Left lung (tissue), 10 donors: Measurements from ENCODE around the gene DAAM2. TPM values are rescaled to one million over a fixed set of nuclear protein-coding genes. Genes with fewer than 3 reads are reported as not detected.

Experiments used
- ATAC-seq: fragments of 200-7000 bp; cut with Tn5 transposase; one replicate; pipeline ENCODE4 v1.9.1; 2020; ENCODE audit warnings: moderate library complexity
- DNase-seq, 4 donors: peaks; one replicate each; pipeline ENCODE4 v3.0.0-alpha.2; 2013 to 2020
- H3K27ac ChIP-seq, 2 donors: fragments of 200-600 bp; sonication (generic) in 1 of 2; one replicate each; pipeline versions ENCODE4 v1.5.0 to v1.8.0; 2020 to 2021
- H3K27me3 ChIP-seq, 2 donors: fragments of 200-600 bp; sonication (generic) in 1 of 2; one replicate each; pipeline versions ENCODE4 v1.5.0 to v1.8.0; 2020 to 2021
- H3K36me3 ChIP-seq, 2 donors: fragments of 200-600 bp; sonication (generic) in 1 of 2; one replicate each; pipeline versions ENCODE4 v1.5.0 to v1.8.0; 2020 to 2021
- H3K4me1 ChIP-seq, 2 donors: fragments of 200-600 bp; one replicate each; pipeline ENCODE4 v1.8.0; 2021
- H3K4me3 ChIP-seq, 2 donors: fragments of 200-600 bp; sonication (generic) in 1 of 2; one replicate each; pipeline versions ENCODE4 v1.5.0 to v1.8.0; 2020 to 2021; ENCODE audit warnings: mild to moderate bottlenecking in 1 of 2
- H3K9me3 ChIP-seq, 2 donors: fragments of 200-600 bp; sonication (generic) in 1 of 2; one replicate each; pipeline versions ENCODE4 v1.5.0 to v1.8.0; 2020 to 2021
- CTCF ChIP-seq, 2 donors: fragments of 200-600 bp; sonication (generic) in 1 of 2; IDR thresholded peaks; one replicate each; pipeline versions ENCODE4 v1.5.0 to v1.8.0; 2021; ENCODE audit warnings: antibody characterized with exemption in 2 of 2
- intact Hi-C, 2 donors: fragments of 100-400 bp; cut with DNase I; formaldehyde crosslinking; loops; one replicate each; pipeline versions ENCODE4 v1.11.2 to v1.14.2; 2022
- polyA plus RNA-seq, 6 donors: library from polyadenylated mRNA; unstranded; fragments of 120-200 nt; gene quantifications; one replicate each; pipeline ENCODE4 v1.2.1, GENCODE V29; 2013; ENCODE audit not compliant: insufficient read length in 6 of 6
- total RNA-seq, 2 donors: library from RNA; stranded (reverse); fragmentation: NEBNext Ultra II Directional; extraction: Animal tissue kit (Norgen Biotek cat#: 25700); gene quantifications; one replicate each; pipeline ENCODE4 v1.2.1, GENCODE V29; 2021
- donor health status: DM: no; HTN: yes; CAD: no.
- donor health status: DM: no; HTN: no; CAD: no.

The DAAM2 gene
- total and polyA plus RNA-seq, 8 donors: 28.8 to 67.6 (median 39.9) TPM

GRCh38 chr6:39906318-39906761 lies 114.2 kb downstream of the DAAM2 start:
- no peaks in the 10 kb centered on the region for H3K9me3 ChIP-seq
- no peaks in the 10 kb centered on the region for H3K27me3 ChIP-seq
- H3K4me3 ChIP-seq: no peak overlapping the region
- H3K27ac ChIP-seq: no peak overlapping the region
- ATAC-seq (no peak), DNase-seq (no peak)
- no peaks in the 10 kb centered on the region for H3K4me1 ChIP-seq
- H3K36me3 ChIP-seq: peaks cover 0 to 28% of the 10 kb centered on the region in 2 donors
- TF ChIP-seq CTCF (IDR thresholded peaks at IDR 0.05): no peak
- intact Hi-C loops: no loop called here

GRCh38 chr6:39907871-39908575 lies 115.8 kb downstream of the DAAM2 start:
- no peaks in the 10 kb centered on the region for H3K4me1 ChIP-seq
- intact Hi-C loops: no loop called here
- no peak for TF ChIP-seq CTCF (IDR thresholded peaks at IDR 0.05)
- no peaks in the 10 kb centered on the region for H3K9me3 ChIP-seq
- no peak for ATAC-seq
- H3K27ac ChIP-seq: no peak overlapping the region
- H3K27me3 ChIP-seq: no peaks in the 10 kb centered on the region
- no peak for DNase-seq
- H3K4me3 ChIP-seq: no peak overlapping the region
- peaks cover 0 to 35% of the 10 kb centered on the region in 2 donors for H3K36me3 ChIP-seq

GRCh38 chr6:39908838-39909583 lies 116.8 kb downstream of the DAAM2 start:
- TF ChIP-seq CTCF (IDR thresholded peaks at IDR 0.05): no peak
- H3K36me3 ChIP-seq: peaks cover 0 to 34% of the 10 kb centered on the region in 2 donors
- no peak for ATAC-seq

GRCh38 chr6:39909701-39910100 lies 117.5 kb downstream of the DAAM2 start:
- Histone ChIP-seq H3K4me3 (no peak overlapping the region), H3K36me3 (peaks cover 0 to 29% of the 10 kb centered on the region in 2 donors), H3K27ac (no peak overlapping the region), H3K4me1 (no peaks in the 10 kb centered on the region), H3K9me3 (no peaks in the 10 kb centered on the region), H3K27me3 (no peaks in the 10 kb centered on the region)
- DNase-seq (no peak), ATAC-seq (no peak)
- TF ChIP-seq CTCF (IDR thresholded peaks at IDR 0.05): no peak
- intact Hi-C loops: no loop called here

More at GRCh38 chr6:39908838-39909583, 116.8 kb downstream of the DAAM2 start:
- Histone ChIP-seq H3K4me1 (no peaks in the 10 kb centered on the region), H3K9me3 (no peaks in the 10 kb centered on the region), H3K4me3 (no peak overlapping the region), H3K27me3 (no peaks in the 10 kb centered on the region), H3K27ac (no peak overlapping the region)
- no peak for DNase-seq
- intact Hi-C loops: no loop called here

GRCh38 chr6:39910164-39910563 lies 118.0 kb downstream of the DAAM2 start:
- ATAC-seq (no peak), DNase-seq (no peak)
- H3K9me3 ChIP-seq: no peaks in the 10 kb centered on the region
- no peaks in the 10 kb centered on the region for H3K27me3 ChIP-seq
- H3K4me3 ChIP-seq: no peak overlapping the region
- H3K27ac ChIP-seq: no peak overlapping the region
- H3K36me3 ChIP-seq: peaks cover 0 to 33% of the 10 kb centered on the region in 2 donors
- no peak for TF ChIP-seq CTCF (IDR thresholded peaks at IDR 0.05)
- H3K4me1 ChIP-seq: no peaks in the 10 kb centered on the region
- intact Hi-C loops: no loop called here
